LHCN-M2 (cell line): ENCODE results near the gene MACROH2A2. TPM values are rescaled to one million over a fixed set of nuclear protein-coding genes. Genes with fewer than 3 reads are reported as not detected.
"Not testable (repeated sequence)": the region's sequence is repeated elsewhere in the genome, so short reads cannot be mapped to it uniquely, and the experiment has no call there.

Source experiments
- DNase-seq: peaks from one replicate; pipeline ENCODE4 v3.0.0-alpha.2; 2012; ENCODE audit warnings: low read depth
- total RNA-seq: library from RNA; depleted of rRNA; stranded (reverse); fragments of >200 nt; gene quantifications from 2 replicates; pipeline ENCODE4 v1.2.3, GENCODE V29; 2014

The MACROH2A2 gene
- total RNA-seq, 1 experiment from 2014 or later, result 13.3 TPM

DNA sequence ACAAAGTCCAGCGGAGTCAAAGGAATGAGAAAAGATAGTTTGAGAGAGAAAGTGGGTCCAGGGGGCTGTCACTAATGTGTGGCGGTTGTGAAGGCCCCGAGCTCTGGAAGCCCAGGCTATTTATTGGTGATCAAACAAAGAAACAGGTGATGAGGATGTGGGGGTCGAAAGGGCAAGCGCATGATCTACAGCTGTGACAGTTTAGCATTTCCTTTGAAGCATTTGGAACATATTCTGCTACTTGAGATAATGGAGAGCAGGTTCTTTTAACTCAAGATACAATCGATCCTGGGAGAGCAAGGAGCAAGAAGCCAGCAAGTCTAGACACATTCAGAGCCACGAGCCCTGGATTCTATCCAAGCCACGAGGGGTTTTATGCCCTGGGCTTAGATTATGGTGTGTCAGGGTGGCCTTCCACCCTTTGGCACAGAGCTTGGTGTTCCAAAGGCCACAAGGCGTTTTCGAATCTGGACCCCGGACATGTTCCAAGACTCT, 48.5 kb downstream of the MACROH2A2 start:
- not testable (repeated sequence) for DNase-seq

DNA sequence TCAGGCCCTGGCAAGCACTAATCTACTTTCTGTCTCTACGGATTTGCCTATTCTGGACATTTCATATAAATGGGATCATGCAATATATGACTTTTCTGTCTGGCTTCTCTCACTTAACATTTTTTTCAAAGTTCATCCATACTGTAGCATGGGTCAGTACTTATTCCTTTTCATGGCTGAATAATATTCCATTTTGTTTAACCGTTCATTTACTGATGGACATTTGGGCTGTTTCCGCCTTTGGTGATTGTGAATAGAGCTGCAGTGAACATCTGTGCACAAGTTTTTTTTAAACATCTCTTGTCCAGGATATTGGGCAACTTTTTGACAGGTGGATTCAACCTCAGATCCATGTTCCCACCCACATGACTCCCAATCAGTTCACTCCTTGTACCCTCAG, 49.0 kb downstream of the MACROH2A2 start:
- no peak for DNase-seq

DNA sequence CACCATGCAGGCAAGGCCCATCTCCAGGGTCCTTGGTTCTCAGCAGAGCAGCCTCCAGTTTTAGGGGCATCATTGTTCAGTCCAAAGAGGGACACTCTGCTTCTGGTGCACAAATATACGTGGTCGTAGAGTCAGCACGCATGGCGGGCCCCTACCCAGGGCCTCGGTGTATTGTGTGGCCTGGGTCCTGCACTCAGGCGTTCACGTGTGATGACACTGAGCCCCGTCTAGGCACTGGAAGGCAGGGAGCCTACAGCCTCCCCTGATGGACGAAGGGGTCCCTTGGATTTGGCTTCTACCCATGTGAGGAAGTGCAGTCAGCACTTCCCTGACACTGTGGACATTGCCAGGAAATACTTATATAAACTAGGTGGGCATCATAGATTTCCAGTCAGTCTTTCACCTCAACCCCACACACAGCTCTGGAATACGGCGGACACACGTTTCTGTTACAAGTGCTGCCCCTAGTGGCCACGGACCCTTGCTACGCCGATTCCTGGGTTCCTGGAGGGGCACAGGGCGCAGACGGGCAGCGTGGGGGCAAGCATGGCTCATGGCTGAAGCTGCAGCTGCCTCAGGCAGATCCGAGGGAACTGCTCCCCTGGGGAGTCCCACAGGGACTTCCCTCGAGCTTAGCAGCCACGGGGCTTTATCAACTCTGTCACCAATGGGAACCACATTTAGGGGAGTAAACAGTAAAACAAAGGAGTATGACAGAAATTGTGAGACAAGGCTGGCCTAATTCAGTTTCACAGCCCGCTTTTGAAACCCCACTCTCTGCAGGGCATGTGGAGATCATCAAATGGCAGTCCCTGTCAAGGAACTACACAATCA, 54.5 kb downstream of the MACROH2A2 start:
- DNase-seq, result no peak

DNA sequence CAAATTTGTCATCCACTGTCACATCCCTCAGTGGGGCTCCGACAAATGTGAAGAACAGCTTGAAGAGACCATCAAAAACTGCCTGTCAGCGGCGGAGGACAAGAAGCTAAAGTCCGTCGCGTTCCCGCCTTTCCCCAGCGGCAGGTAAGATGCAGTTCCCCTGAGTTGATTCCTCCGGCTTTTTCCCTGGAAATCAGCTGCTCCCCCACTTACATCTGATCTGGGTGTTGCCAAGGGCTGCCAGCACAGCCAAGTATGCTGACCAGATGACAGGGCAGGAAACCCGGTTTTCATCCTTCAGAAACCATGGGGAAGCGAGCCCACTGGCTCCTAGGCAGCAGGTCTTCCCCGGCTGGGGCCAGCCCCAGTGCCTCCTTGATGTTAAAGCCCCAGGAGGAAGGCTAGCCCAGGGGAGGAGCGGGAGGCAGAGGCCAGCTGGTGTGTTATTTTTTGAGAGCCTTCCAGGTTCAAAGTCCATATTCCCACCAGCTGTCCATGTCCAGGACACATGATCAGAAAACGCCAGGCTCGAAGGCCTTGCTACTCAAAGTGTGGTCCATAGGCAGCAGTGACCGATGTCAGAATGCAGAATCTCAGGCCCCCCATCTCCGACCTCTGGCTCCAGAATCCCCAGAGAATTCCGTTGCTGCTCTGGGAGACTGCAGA, 56.6 kb downstream of the MACROH2A2 start:
- no peak for DNase-seq

DNA sequence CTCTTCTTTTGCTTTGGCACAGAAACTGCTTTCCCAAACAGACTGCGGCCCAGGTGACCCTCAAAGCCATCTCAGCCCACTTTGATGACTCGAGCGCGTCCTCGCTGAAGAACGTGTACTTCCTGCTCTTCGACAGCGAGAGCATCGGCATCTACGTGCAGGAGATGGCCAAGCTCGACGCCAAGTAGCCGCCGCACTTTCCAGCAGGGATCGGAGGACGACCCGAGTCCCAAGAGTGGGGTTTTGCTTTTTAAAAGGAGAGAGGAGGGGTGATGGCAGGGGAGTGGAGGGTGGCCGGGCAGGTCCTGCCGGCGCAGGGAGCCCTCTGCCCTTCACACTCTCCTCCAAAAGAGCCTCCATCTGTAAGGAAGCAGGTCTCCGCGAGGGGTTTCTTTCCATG, 58.9 kb downstream of the MACROH2A2 start:
- DNase-seq, result no peak

DNA sequence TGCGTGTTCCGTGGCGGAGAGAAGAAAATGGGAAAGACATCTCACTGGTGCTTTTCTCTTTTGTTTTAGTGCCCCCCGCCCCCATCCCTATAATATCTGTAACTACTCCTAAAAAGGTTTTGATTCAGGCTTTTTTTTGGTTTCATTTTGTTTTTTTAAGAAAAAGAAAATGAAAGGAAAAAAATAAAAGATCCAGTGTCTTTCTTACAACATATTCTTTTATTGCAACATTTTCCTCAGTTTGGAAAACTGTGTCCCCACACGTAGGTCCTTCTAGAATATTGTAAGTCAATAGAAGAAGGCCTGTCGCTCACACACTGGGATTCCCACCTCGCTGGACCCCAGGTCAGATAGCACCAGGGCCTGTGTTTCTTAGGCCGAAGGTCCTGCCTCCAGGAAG, 59.4 kb downstream of the MACROH2A2 start:
- no peak for DNase-seq

DNA sequence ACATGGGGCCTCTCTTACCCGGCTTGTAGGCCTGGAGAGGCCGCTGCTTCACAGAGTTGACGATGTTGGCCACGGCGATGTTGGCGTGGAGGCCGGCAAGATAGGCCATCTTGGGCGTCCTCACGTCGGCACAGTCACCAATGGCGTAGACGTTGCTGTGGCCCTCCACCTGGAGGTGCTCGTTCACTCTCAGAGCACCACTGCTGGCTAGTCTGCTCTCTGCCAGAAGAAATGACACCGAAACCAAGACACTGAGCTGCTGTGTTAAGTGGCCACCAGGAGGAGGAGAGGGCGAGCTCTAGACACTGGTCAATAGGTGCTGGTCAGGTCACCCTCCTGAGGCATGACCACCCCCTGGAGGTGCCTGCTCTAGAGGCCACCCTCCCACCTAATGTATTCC, 62.3 kb downstream of the MACROH2A2 start:
- no peak for DNase-seq

DNA sequence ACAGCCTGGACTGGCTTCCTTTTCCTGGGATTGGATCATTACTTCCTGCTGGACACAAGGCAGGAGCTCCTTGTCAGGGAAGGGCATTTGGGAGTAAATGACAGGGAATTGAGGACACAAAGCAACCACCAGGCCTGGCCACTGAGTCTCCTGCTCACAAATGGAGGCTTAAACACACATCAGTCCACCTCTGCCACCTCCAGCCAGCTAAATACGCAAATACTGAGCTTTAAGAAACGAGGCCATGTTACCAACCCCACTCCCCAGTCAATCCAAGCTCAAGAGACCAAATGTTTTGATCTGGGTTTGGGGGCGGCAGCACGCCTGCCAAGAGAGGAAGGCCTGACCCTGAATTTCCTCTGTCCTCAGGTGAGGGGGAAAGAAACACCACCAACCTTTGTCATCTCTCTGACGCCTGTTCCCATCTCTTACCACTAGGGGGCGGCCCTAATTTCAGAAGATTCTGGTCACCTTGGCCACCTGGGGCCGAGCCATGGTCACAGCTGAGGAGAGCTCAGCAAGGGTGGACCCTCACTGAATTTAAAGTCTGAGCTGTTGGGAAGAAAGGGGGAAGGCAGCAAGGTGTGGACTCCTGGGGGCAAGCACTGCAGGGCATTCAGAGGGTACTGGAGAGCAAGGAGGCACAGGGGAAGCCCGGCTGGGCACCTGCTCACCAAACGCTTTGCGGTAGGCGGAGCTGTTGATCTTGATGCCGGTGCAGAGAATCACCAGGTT, 63.5 kb downstream of the MACROH2A2 start:
- DNase-seq, result no peak

DNA sequence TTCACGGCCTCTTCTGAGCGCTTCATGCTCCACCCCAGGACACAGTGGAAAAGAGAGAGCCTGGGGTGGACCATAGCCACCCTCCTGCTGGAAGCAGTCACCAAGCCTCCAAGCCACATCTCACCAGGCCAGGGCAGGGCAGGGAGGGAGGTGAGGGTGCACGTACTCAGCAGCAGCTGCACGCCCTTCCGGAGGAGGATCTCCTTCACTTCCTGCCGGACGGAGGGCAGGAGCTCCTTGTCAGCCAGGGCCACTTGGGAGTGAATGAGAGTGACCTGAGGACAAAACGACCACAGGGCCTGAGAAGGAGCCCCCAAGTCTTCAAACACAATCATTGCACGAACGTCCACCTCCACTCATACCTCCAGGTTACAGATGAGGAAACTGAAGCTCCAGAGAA, 65.0 kb downstream of the MACROH2A2 start:
- DNase-seq, result no peak

DNA sequence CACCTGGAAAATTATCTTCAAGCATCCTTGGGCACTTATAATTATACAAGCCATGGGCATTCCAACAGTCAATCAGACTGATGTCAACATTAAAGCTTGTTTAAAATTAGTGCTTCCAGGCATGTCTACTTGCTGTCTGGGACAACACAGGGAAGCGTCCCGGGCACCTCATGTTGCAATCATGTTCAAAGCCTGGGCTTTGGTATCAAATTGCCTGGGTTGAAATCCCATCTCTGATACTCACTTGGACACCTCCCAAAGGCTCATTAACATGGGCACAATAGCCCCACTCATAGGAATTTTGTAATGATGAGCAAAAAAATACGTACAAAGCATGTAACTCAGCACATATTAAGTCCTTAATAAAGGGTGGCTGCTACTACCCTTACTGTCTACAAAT, 65.5 kb downstream of the MACROH2A2 start:
- DNase-seq, result no peak

DNA sequence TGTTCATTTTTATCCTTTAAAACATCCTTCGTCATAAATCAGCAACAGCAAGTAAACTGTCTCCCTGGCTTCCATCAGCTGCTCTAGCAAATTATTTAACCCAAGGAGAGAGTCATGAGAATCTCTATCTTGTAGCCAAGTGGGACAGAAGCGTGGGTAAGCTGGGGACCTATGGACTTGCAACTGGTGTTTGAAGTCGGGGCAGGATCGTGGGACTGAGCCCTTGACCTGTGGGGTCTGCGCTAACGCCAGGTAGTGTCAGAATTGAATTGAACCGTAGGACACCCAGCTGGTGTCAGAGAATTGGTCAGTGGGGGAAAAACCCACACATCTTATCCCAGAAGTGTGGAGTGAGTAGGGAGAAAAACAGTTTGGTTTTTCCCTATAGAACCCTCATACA, 66.6 kb downstream of the MACROH2A2 start:
- no peak for DNase-seq

DNA sequence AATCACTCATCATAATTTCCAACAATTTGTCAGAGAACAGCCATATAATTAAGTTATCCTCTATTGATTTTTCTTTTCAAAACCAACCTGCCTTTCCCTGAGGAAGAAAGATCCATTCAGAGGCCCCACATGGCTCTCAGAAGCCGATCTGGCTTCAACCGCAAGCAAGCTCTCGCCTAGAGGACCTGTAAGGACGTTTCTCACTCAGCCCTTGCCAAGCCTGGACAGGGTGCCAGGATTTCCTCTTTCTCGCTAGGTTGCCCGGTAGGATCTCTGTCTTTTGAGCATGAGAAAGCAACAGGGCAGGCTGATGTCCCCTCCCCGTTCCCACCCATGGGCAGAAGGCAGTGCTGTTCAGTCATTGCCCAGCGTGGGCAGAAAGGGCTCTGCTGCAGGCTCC, 67.0 kb downstream of the MACROH2A2 start:
- DNase-seq, result no peak

DNA sequence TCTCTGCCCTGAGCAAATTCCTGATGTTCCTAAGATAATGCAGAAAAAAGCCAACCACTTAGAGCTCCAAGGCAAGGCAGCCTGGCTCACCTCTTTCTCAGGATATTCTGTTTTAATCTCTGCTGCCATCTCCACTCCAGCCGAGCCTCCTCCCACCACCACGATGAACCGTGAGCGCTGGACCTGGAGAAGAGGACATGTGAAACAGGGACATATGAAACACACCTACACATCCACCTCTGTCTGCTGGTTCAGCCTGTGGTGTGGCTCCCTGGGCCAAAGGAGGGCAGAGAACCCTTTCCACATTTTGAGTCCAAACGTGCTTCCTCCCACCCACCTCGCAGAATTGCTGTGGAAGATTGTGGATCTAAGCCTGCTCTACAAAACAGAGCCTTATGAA, 67.8 kb downstream of the MACROH2A2 start:
- no peak for DNase-seq

DNA sequence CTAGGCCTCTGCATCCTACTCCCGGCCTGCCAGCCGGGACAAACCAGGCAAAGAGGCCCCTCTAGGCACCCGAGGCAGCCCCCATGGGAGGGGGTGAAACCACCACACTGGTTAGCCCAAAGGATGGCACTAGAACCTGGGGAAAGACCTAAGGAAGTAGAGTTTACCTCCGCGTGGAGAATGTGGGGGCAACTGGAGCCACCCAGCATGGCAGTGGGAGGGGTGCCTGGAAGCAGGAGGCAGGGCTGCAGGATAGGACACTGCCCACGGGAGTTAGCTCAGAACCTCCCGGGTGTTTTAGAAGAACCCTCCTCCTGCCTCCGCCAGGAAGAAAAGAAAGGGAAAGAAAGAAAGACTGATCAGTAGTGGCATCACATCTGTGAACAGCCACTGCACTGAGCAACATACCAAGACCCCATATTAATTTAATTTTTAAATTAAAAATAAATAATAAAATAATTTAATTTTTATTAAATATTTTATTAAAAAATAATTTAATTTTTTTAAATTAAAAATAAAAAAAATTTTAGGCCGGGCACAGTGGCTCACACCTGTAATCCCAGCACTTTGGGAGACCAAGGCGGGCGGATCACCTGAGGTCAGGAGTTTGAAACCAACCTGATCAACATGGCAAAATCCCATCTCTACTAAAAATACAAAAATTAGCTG, 68.8 kb downstream of the MACROH2A2 start:
- DNase-seq, result no peak

DNA sequence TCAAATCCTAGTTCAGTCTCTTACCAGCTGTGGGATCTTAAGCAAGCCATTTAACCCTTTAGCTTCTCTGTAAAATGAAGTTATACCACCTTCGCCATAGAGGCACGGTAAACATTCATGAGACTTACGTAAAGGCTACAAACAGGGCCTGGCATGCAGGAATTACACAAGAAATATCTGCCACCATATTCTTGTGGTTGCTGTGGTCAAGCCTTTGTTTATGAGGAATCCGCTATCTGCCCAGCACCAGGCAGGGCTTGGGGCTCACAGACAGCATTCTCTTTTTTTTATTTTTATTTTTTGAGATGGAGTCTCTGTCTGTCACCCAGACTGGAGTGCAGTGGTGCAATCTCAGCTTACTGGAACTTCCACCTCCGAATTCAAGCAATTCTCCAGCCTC, 70.1 kb downstream of the MACROH2A2 start:
- peak; percentile 25 for DNase-seq

DNA sequence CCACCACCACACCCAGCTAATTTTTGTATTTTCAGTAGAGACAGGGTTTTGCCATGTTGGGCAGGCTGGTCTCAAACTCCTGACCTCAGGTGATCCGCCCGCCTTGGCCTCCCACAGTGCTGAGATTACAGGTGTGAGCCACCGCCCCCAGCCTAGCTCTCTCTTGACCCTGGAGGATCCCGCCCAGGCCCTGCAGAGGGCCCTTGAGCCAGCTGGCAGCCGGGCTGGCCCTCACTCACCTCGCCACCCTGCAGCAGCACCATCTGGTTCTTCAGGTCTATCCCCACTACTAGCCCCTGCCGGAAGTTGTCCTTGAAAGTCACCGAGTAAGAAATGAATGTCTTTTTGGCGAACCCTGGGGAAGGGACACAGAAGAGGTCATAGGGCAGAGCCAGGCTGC, 70.5 kb downstream of the MACROH2A2 start:
- DNase-seq, result not testable (repeated sequence)

DNA sequence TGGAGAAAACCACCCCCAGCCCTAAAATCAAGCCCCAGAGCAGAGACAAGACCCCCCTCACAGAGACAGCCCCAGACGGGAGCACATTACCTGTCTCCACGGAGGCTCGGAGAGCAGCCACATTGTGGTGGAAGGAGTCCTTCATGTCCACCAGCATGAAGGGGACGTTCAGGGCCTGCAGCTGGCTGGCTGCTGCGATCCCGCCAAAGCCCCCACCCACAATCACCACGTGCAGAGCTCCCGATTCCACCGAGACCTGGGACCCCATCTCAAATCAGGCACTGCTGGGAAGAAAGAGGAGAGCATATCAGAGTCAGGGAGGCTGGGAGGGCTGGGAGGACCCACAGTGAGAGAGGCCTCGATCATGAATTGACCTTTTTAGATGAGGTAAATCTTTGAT, 71.2 kb downstream of the MACROH2A2 start:
- DNase-seq, result no peak

DNA sequence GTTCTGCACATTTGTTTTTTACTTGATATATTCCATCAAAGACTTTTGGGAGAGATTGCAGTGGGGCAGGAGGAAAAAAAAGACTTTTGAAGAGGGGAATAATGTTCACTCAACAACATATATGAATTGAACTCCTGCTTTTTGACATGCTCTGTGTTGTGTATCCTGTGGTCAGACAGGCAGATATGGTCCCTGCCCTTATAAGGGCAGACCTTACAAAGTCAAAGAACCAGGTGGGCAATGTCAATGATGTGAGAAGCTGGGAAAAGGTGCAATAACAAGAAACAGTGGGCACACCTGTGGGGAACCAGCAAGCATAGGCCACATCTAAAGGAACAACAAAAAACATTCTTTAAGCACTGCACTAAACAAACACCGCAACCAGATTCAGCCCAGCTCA, 71.8 kb downstream of the MACROH2A2 start:
- no peak for DNase-seq

DNA sequence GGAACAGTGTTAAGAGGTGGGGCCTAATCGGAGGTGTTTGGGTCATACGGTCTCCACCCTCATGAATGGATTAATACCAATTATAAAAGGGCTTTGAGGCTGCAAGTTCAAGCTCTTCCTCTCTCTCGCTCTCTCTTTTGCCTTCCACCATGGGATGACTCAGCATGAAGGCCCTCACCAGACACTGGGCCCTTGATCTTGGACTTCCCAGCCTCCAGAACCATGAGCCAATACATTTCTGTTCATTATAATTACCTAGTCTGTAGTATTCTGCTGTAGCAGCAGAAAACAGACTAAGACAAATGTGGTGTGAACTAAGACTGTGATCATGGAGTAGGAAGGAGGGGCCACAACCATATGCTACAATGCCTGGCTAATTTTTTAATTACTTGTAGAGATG, 72.3 kb downstream of the MACROH2A2 start:
- no peak for DNase-seq

DNA sequence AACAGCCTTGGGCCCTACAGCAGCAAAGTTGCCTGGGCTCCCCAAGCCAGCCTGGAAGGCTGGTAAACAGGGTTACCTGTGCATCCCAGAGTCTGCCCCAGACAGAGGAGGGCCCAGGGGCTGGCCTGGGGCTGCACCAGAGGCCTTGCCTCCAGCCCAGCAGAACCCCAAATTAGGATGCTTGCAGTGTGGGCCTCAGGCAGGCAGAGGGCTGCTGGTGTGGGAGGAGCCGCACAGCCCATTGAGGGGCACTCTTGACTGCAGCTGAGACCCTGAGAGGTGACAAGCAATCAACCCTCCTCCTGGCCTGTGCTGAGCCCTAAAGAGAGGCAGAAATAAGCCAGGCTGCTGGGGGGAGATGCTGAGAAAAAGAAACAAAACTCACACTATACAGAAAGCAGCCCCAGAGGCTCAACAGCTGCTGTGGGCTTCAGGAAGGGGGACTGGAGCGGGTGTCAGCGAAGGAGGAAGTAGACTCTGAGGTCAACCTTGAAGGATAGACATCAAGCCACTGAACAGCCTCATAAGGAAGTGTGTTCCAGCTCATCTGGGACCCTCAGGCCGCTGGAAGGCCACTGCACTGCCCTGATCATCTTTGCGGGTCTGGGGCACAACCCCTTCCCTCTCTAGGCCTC, 73.4 kb downstream of the MACROH2A2 start:
- no peak for DNase-seq

DNA sequence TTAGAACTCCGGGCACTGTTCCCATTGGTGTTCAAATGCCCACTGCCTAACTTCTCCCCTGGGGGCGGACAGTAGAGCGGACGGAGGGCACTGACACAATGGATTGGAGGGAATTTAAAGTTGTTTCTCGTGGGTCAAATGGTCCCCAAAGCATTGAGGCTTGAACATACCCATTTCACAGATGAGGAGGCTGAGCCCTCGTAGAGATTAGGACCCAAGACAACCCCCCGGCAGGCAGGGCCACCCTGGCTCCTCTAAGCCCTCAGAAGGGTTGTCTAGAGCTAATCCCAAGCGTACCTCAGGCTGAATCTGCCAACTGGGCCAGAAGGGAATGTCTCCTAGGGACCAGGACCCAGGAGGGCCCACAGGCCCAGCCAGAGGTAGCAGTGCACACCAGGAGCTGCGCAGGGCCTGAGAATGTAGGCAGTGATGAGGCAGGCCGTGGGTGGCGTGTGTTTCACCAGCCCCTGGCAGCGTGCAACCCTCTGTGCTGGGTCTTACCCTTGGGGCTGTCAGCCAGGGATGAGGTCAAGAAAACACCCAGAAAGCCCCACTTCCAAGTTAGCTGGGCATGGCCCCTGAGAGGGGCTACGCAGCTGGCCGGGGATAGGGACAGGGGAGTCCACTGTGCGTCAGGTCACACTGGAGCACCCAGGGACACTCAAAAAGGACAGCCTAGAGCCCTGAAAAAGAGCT, 74.2 kb downstream of the MACROH2A2 start:
- no peak for DNase-seq
